D721Med (cell line): ENCODE results near the gene LIMS1.
"Not testable (repeated sequence)": the region's sequence is repeated elsewhere in the genome, so short reads cannot be mapped to it uniquely, and the experiment has no call there.

Experiments
- DNase-seq: peaks from one replicate; pipeline ENCODE4 v3.0.0; 2011; ENCODE audit warnings: low spot score; ENCODE audit not compliant: insufficient read length
- FAIRE-seq: peaks from 2 replicates; lab custom pipeline; 2011; peaks lifted over from hg19 to GRCh38; lab: Jason Lieb, UNC

The LIMS1 gene

GRCh38 chr2:108661493-108661892, 127.2 kb downstream of the LIMS1 start:
- FAIRE-seq, DNase-seq: not testable (repeated sequence)

GRCh38 chr2:108662207-108662612, 127.9 kb downstream of the LIMS1 start:
- FAIRE-seq, DNase-seq: not testable (repeated sequence)

- not testable (repeated sequence) for DNase-seq, FAIRE-seq
These were observed 129.1 kb downstream of the LIMS1 start for GRCh38 chr2:108663346-108663745.

- not testable (repeated sequence) for FAIRE-seq, DNase-seq
These were observed 129.8 kb downstream of the LIMS1 start for GRCh38 chr2:108664089-108664488.

DNA sequence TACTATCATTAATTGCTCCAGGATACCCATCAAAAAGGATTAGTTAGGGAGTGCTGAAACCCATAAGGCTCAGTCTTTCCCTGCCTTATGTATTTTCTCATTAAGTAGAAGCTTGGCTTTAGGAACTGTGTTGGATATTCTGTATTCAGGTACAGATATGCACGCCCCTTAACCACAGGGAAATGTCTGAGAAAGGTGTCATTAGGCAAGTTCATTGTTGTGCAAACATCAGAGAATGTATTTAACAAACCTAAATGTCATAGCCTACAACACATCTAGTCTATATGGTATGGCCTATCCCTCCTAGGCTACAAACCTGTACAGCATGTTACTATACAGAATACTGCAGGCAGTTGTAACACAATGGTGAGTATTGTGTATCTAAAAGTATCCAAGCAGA, 130.7 kb downstream of the LIMS1 start:
- DNase-seq, FAIRE-seq: not testable (repeated sequence)

- DNase-seq, FAIRE-seq: not testable (repeated sequence)
These were observed 131.7 kb downstream of the LIMS1 start for GRCh38 chr2:108665975-108666374.

DNA sequence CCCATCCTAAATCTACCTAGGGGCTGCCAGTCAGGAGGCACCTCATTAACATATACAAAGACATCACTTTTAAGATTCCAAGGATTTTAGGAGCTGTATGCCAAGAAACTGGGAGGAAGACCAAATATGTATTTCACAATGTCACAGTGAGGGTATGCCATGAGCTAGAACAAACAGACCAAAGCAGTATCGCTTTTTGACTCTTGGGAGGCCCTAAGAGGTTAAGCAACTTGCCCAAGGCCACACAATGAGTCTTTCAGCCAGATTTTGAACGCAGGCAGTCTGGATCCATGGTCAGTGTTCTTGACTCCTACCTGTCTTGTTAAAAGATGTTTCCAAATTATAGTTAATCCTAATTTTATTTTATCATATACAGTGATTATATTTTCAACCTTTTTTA, 132.9 kb downstream of the LIMS1 start:
- not testable (repeated sequence) for FAIRE-seq, DNase-seq

GRCh38 chr2:108670282-108670681, 136.0 kb downstream of the LIMS1 start:
- not testable (repeated sequence) for FAIRE-seq, DNase-seq

DNA sequence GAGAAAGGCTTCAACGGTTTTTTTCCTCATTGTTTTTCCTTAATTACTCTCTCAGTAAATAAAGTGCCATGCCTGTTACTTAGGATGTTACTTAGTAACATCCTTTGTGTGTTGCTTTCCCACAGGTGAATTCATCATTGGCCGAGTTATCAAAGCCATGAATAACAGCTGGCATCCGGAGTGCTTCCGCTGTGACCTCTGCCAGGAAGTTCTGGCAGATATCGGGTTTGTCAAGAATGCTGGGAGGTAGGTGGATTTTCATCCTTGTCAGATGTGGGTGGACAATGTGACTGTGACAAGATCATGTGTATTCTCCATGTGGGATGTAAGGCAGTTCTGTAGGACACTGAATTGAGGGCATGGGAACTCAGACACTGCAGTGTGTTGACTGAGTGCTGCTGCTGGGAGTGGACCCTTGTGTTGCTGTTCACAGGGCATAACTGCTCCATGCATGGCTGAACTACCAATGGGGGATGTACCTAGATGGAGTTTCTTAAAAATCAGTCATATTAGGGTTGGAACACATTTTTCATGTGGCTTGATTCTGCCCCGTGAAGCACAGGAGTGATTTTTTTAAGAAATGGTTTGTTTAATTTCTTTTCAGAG, 138.0 kb downstream of the LIMS1 start:
- FAIRE-seq, DNase-seq: not testable (repeated sequence)

DNA sequence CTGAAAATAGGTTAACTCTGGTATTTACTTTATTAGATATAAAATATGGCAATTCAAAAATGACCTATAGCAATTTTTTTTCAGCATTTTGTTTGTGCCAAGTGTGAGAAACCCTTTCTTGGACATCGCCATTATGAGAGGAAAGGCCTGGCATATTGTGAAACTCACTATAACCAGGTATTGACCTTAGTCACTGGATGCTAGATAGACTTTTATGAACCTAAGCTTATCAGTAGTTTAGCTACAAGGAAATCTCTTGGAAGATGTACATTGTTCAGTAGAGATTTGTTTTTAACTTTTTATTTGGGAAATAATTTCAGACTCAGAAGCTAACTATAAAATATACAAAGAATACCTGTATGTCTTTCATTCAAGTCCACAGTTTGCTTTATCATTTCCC, 142.3 kb downstream of the LIMS1 start:
- DNase-seq, FAIRE-seq: not testable (repeated sequence)

GRCh38 chr2:108677239-108677744, 143.0 kb downstream of the LIMS1 start:
- not testable (repeated sequence) for FAIRE-seq, DNase-seq

- DNase-seq, FAIRE-seq: not testable (repeated sequence)
These were observed 144.0 kb downstream of the LIMS1 start for GRCh38 chr2:108678198-108678651.

- not testable (repeated sequence) for DNase-seq, FAIRE-seq
These were observed 146.5 kb downstream of the LIMS1 start for GRCh38 chr2:108680805-108681204.

DNA sequence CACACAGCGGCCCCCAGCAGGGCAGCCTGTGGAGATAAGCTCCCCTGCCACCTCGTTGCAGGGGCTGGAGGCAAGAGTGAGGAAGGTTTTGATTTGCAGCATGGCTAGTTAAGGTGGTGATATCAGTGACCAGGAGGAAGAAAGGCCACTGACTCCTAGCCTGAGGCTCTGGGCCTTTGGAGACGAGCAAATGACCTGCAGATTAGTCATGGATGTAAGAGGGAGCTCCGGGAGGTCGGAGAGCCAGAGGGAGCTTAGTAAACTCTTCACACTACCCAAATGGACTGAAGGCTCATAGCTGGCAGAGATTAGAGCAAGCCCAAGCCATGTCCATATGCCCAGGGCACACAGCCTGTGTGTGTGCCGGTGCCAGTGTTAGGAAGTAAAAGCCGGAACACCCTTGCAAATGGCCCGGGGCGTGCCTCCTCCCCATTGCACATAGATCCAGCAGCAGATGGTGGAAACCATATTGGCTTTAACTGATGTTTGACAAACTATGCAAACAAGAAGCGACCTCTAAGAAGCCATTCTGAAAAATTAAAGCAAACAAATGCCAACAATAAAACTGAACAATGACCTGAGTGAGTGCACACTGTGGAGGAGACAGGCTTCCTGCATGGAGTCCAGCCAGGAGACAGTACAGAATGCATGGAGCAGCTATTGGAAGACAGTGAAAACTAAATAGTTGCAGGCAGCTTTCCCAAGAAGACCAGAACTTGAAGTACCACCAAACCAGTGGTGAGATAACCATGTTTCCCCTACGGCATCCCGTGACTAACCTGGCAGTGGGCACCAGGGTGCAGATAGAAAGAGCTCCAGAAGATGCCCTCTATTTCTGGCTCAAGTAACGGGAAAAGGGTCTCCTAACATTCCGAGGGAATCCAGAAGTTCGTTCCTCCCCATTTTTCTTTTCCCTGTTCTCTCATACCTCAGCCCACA, 154.8 kb downstream of the LIMS1 start:
- not testable (repeated sequence) for DNase-seq, FAIRE-seq

DNA sequence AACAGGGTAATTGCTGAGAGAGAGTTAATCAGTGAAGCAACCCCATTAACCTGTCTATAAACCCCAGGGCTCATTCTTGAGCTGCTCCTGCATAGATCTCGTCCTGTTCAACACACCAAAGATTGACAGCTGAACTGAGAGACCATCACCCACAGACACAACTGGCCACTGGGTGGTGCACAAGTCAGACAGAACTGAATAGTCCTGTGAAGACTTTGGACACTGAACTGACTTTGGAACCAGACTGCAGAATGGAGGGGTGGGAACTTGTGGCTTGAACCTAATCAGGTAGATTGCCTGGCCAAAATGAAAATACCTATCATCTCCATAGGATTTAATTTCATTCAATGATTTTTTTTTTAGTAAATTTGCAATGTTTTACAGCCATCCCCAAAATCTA, 155.7 kb downstream of the LIMS1 start:
- FAIRE-seq, DNase-seq: not testable (repeated sequence)
